Measurements from ENCODE around the gene MRPS2.

- peak in 2 of 4 donors; percentile 16 to 19 for TF ChIP-seq CTCF (IDR thresholded peaks at IDR 0.05)
- TF ChIP-seq POLR2A (IDR thresholded peaks at IDR 0.05): peak; percentile 35
These were observed 21.5 kb upstream of the MRPS2 start for GRCh38 chr9:135478829-135479468.
